GM19463 (cell line): ENCODE results near the gene MAN2A1.
"Not testable (repeated sequence)": the region's sequence is repeated elsewhere in the genome, so short reads cannot be mapped to it uniquely, and the experiment has no call there.

Experiments used
- ATAC-seq: cut with Tn5 transposase; IDR thresholded peaks from one replicate; pipeline ENCODE4 v1.9.1; 2021; ENCODE audit warnings: mild to moderate bottlenecking, moderate library complexity; ENCODE audit not compliant: unreplicated experiment

The MAN2A1 gene

GRCh38 chr5:109857405-109858031 is 167.8 kb downstream of the MAN2A1 start:
- ATAC-seq, result no peak

- ATAC-seq, result no peak
Observed at GRCh38 chr5:109859537-109859936, 169.8 kb downstream of the MAN2A1 start.

- ATAC-seq, result no peak
Observed at GRCh38 chr5:109862301-109862700, 172.6 kb downstream of the MAN2A1 start.

GRCh38 chr5:109863752-109864151 is 174.0 kb downstream of the MAN2A1 start:
- ATAC-seq, result peak; percentile 49

GRCh38 chr5:109865637-109866036 is 175.9 kb downstream of the MAN2A1 start:
- peak; percentile 39 for ATAC-seq

GRCh38 chr5:109866051-109866450 is 176.3 kb downstream of the MAN2A1 start:
- no peak for ATAC-seq

- ATAC-seq, result no peak
Observed at GRCh38 chr5:109868737-109869136, 179.0 kb downstream of the MAN2A1 start.

- ATAC-seq, result no peak
Observed at GRCh38 chr5:109873687-109874086, 184.0 kb downstream of the MAN2A1 start.

- no peak for ATAC-seq
Observed at GRCh38 chr5:109874108-109874507, 184.4 kb downstream of the MAN2A1 start.

- ATAC-seq, result no peak
Observed at GRCh38 chr5:109876030-109876725, 186.5 kb downstream of the MAN2A1 start.

- no peak for ATAC-seq
Observed at GRCh38 chr5:109876941-109877669, 187.4 kb downstream of the MAN2A1 start.

GRCh38 chr5:109877670-109878045 is 187.9 kb downstream of the MAN2A1 start:
- no peak for ATAC-seq

GRCh38 chr5:109878887-109879286 is 189.2 kb downstream of the MAN2A1 start:
- no peak for ATAC-seq

- no peak for ATAC-seq
Observed at GRCh38 chr5:109880907-109881685, 191.4 kb downstream of the MAN2A1 start.

GRCh38 chr5:109882546-109882945 is 192.8 kb downstream of the MAN2A1 start:
- ATAC-seq, result no peak

GRCh38 chr5:109884676-109885075 is 194.9 kb downstream of the MAN2A1 start:
- no peak for ATAC-seq

GRCh38 chr5:109885205-109885604 is 195.5 kb downstream of the MAN2A1 start:
- ATAC-seq, result no peak

- ATAC-seq, result no peak
Observed at GRCh38 chr5:109888989-109889388, 199.3 kb downstream of the MAN2A1 start.

GRCh38 chr5:109893271-109893670 is 203.5 kb downstream of the MAN2A1 start:
- not testable (repeated sequence) for ATAC-seq

GRCh38 chr5:109898269-109899162 is 208.8 kb downstream of the MAN2A1 start:
- ATAC-seq, result no peak
